Measurements from ENCODE around the gene SDHC. TPM values are rescaled to one million over a fixed set of nuclear protein-coding genes. Genes with fewer than 3 reads are reported as not detected.
A peak's percentile ranks its signal among the peaks of the same experiment; 100 is the strongest.

The SDHC gene
- total and polyA plus RNA-seq, 2 of the 13 experiments (the other 11 are each of a cell fraction or from before 2014, with no cell fraction given) = 27.1 to 229 TPM

GRCh38 chr1:161399257-161399998, 85.2 kb downstream of the SDHC start (continued):
- TF ChIP-seq NR0B2 (CRISPR knock-in tag; IDR thresholded peaks at IDR 0.05) (no peak), ZNF414 (CRISPR knock-in tag; IDR thresholded peaks at IDR 0.05) (peak; percentile 19; the same call in 1 of the 2 replicates), MAFK (conservative IDR thresholded peaks at IDR 0.05 in 1 of 2, IDR thresholded peaks at IDR 0.05 in 1 of 2; ENCODE audit: low read length in 2 of 2) (no peak), YY1 (IDR thresholded peaks at IDR 0.05; ENCODE audit: insufficient read depth, insufficient replicate concordance, low read depth, low read length) (no peak), SETDB1 (CRISPR knock-in tag; IDR thresholded peaks at IDR 0.05; ENCODE audit: borderline replicate concordance) (no peak), JUN (CRISPR knock-in tag; IDR thresholded peaks at IDR 0.05) (peak; percentile 22), NR3C1 (CRISPR knock-in tag; IDR thresholded peaks at IDR 0.05) (no peak), ZNF234 (CRISPR knock-in tag; conservative IDR thresholded peaks at IDR 0.05) (0 out of 2 replicates have a peak, but pooled peaks have one; percentile 87), ZNF557 (CRISPR knock-in tag; IDR thresholded peaks at IDR 0.05) (no peak), ZNF326 (CRISPR knock-in tag; IDR thresholded peaks at IDR 0.05; ENCODE audit: borderline replicate concordance) (no peak), TEAD3 (CRISPR knock-in tag; optimal IDR thresholded peaks at IDR 0.05; ENCODE audit: borderline replicate concordance) (peak; percentile 40), ZNF597 (CRISPR knock-in tag; IDR thresholded peaks at IDR 0.05) (peak; percentile 57; the same call in 1 of the 2 replicates), ZNF567 (CRISPR knock-in tag; IDR thresholded peaks at IDR 0.05; ENCODE audit: borderline replicate concordance) (peak; percentile 89; the same call in 1 of the 2 replicates), XBP1 (CRISPR knock-in tag; IDR thresholded peaks at IDR 0.05) (no peak), MLLT10 (CRISPR knock-in tag; IDR thresholded peaks at IDR 0.05) (no peak), ZNF629 (CRISPR knock-in tag; conservative IDR thresholded peaks at IDR 0.05) (peak; percentile 69; the same call in 1 of the 2 replicates), EHMT2 (IDR thresholded peaks at IDR 0.05; ENCODE audit: borderline replicate concordance, low read depth, low read length) (no peak), NCOA2 (CRISPR knock-in tag; IDR thresholded peaks at IDR 0.05) (0 out of 2 replicates have a peak, but pooled peaks have one; percentile 46), DDIT3 (CRISPR knock-in tag; IDR thresholded peaks at IDR 0.05) (no peak), ZNF280D (CRISPR knock-in tag; IDR thresholded peaks at IDR 0.05) (peak; percentile 56), THAP11 (CRISPR knock-in tag; IDR thresholded peaks at IDR 0.05) (peak; percentile 81), ZNF772 (CRISPR knock-in tag; IDR thresholded peaks at IDR 0.05) (peak; percentile 74), PTBP1 (IDR thresholded peaks at IDR 0.05; ENCODE audit: low read depth, low read length, poor library complexity, severe bottlenecking) (no peak)
